Psoas muscle (tissue), 8 donors: ENCODE data around the gene COPS9. TPM values are rescaled to one million over a fixed set of nuclear protein-coding genes. Genes with fewer than 3 reads are reported as not detected.

Experiments used
- ATAC-seq, 4 donors: fragments of 200-7000 bp; cut with Tn5 transposase; one replicate each; pipeline ENCODE4 v1.9.1; 2020; ENCODE audit warnings: moderate library complexity in 3 of 4, mild to moderate bottlenecking in 2 of 4
- DNase-seq, 2 donors: peaks; one replicate each; pipeline ENCODE4 v3.0.0-alpha.2; 2020
- H3K27ac ChIP-seq: fragments of 200-600 bp; one replicate; pipeline ENCODE4 v1.8.0; 2022
- H3K27me3 ChIP-seq, 3 donors: fragments of 200-600 bp in 1 of 3; one replicate each; pipeline versions ENCODE4 v1.6.1 to v1.8.0; 2013 to 2022; ENCODE audit warnings: low read length in 2 of 3, mild to moderate bottlenecking in 2 of 3, moderate library complexity in 1 of 3; ENCODE audit not compliant: insufficient read depth in 3 of 3
- H3K36me3 ChIP-seq, 2 donors: fragments of 200-600 bp in 1 of 2; one replicate each; pipeline versions ENCODE4 v1.6.1 to v1.8.0; 2013 to 2022; ENCODE audit warnings: low read depth in 1 of 2, mild to moderate bottlenecking in 1 of 2, moderate library complexity in 1 of 2; ENCODE audit not compliant: insufficient read depth in 1 of 2
- H3K4me1 ChIP-seq: fragments of 200-600 bp; one replicate; pipeline ENCODE4 v1.8.0; 2022
- H3K4me3 ChIP-seq: fragments of 200-600 bp; one replicate; pipeline ENCODE4 v1.8.0; 2022; ENCODE audit warnings: mild to moderate bottlenecking
- H3K9me3 ChIP-seq: fragments of 200-600 bp; one replicate; pipeline ENCODE4 v1.8.0; 2022
- WGBS, 3 donors: extraction: QIAGEN DNeasy Blood & Tissue Kit; methylation state at CpG; one replicate each; pipeline versions ENCODE4 v1.1.6 to v1.1.7; 2013; 5-methylcytosine and 5-hydroxymethylcytosine counted together
- intact Hi-C, 2 donors: fragments of 100-400 bp; cut with DNase I; formaldehyde crosslinking; loops; one replicate each; pipeline versions ENCODE4 v1.11.0 to v1.14.2; 2022
- polyA plus RNA-seq, 3 donors: library from polyadenylated mRNA; stranded (reverse); fragments of 200-250 nt; gene quantifications; one replicate each; pipeline ENCODE4 v1.2.3, GENCODE V29; 2013
- total RNA-seq, 4 donors: library from RNA; stranded (reverse); fragmentation: NEBNext Ultra II Directional in 2 of 4; extraction: Animal tissue kit (Norgen Biotek cat#: 25700) in 2 of 4; gene quantifications; one replicate each; pipeline versions ENCODE4 v1.2.1 to v1.2.4, GENCODE V29; 2021 to 2023
- TF ChIP-seq, protein P1 (sequence below): fragments of 200-600 bp; IDR thresholded peaks from one replicate; pipeline ENCODE4 v1.8.0; 2022; ENCODE audit warnings: antibody characterized with exemption
- donor health status: healthy with polysubstance abuse.
- donor health status: DM: no; HTN: no; CAD: no; lungs with moderate emphysema.
- donor health status: Bipolar disorder and iron deficiency.
- donor health status: healthy.
- donor health status: DM: yes; HTN: yes; CAD: no.
- donor health status: DM: no; HTN: no; CAD: no.
- donor health status: DM: no; HTN: no; CAD: no.
- donor health status: DM: yes; HTN: yes; CAD: no.

COPS9 gene
- total and polyA plus RNA-seq, 7 donors: 136 to 597 (median 214) TPM

DNA sequence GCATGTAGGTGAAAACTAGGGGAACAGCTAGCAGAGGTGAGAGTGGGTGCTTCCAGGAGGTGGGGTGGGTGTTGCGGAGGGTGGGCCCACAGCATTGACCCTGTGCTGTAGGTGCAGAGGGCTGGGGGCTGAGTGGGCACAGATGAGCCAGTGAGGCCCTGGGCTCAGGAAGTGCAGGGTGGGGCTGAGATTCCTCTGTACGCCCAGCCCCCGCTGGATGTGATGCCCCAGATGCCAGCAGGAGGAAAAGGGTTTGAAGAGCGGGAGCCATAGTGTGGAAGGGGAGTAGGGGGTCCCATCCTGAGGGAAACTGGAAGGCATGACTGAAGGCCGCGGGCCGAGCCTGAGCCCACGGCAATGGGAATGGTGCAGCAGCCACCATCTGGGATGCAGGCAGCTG, 18.5 kb upstream of the COPS9 start:
- H3K9me3 ChIP-seq: no peaks in the 10 kb centered on the region
- peak; percentile 2 to 30 for DNase-seq
- TF ChIP-seq, protein P1, sequence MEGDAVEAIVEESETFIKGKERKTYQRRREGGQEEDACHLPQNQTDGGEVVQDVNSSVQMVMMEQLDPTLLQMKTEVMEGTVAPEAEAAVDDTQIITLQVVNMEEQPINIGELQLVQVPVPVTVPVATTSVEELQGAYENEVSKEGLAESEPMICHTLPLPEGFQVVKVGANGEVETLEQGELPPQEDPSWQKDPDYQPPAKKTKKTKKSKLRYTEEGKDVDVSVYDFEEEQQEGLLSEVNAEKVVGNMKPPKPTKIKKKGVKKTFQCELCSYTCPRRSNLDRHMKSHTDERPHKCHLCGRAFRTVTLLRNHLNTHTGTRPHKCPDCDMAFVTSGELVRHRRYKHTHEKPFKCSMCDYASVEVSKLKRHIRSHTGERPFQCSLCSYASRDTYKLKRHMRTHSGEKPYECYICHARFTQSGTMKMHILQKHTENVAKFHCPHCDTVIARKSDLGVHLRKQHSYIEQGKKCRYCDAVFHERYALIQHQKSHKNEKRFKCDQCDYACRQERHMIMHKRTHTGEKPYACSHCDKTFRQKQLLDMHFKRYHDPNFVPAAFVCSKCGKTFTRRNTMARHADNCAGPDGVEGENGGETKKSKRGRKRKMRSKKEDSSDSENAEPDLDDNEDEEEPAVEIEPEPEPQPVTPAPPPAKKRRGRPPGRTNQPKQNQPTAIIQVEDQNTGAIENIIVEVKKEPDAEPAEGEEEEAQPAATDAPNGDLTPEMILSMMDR: no peak
- H3K36me3 ChIP-seq: no peaks in the 10 kb centered on the region
- ATAC-seq: no peak
- H3K27ac ChIP-seq: no peak overlapping the region
- intact Hi-C loops: loop anchor here in 1 of 2 donors (5.0 kb wide), 1 partner anchor 38 kb away; no protein-coding TSS in a partner anchor
- no peak overlapping the region for H3K4me3 ChIP-seq
- H3K4me1 ChIP-seq: no peaks in the 10 kb centered on the region
- H3K27me3 ChIP-seq: no peaks in the 10 kb centered on the region
- WGBS, 3 donors: 65 to 79% (median 76%) methylated on average over 7 to 8 of the region's 8 CpGs

DNA sequence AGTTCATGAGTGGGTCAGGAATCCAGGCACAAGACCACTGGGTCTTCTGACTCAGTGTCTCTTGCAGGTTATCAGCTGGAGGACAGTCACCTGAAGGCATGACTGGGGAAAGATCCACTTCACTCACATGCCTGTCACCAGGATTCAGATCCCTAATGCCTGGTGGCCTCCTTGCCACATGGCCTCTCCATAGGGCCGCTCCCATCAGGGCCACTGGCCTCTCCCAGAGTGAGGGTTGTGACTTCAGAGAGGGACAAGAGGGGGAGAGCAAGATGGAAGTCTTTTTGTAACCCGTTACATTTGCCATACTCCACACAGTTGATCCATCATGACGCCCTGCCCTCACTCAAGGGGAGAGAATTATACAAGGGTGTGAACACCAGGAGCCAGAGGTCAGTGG, 17.3 kb upstream of the COPS9 start:
- Histone ChIP-seq H3K4me3 (no peak overlapping the region), H3K36me3 (no peaks in the 10 kb centered on the region), H3K9me3 (no peaks in the 10 kb centered on the region), H3K27ac (no peak overlapping the region), H3K27me3 (no peaks in the 10 kb centered on the region), H3K4me1 (no peaks in the 10 kb centered on the region)
- peak; percentile 1 to 10 for DNase-seq
- WGBS, 3 donors: 81 to 94% (median 86%) methylated on average over 3 of the region's 3 CpGs
- ATAC-seq: no peak
- TF ChIP-seq, protein P1: no peak
- intact Hi-C loops: loop anchor here in 1 of 2 donors (5.0 kb wide), 1 partner anchor 39 kb away; no protein-coding TSS in a partner anchor

DNA sequence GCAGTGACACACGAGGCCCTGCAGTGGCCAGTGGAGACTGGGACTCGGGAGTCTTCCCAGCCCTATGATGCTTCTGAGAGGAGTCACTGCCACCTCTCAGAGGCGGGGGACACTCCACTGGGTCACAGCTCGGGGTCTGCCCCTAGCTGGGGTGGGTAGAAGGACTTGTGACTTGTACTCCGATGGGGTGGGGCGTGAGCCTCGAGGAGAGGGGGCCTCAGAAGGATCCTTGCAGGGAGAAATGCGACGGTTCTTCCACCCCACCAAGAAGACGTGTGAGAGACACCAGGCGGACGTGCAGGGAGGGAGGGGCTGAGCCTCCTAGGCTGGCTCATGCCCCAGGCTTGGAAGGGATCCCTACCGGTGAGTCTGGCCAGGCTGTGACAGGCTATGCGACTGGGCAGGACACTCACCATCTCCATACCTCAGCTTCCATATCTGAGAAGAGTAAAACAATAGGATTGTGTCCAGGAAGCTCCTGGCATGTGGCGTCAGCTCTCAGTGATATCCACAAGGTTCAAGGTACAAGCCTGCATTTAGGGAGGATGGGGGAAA, 15.4 kb upstream of the COPS9 start:
- peak; percentile 54 to 89 (median 82) for ATAC-seq
- Histone ChIP-seq H3K4me3 (no peak overlapping the region), H3K36me3 (no peaks in the 10 kb centered on the region), H3K27me3 (no peaks in the 10 kb centered on the region), H3K27ac (no peak overlapping the region), H3K9me3 (no peaks in the 10 kb centered on the region), H3K4me1 (no peaks in the 10 kb centered on the region)
- WGBS, 3 donors: 43 to 52% (median 45%) methylated on average over 15 of the region's 15 CpGs
- TF ChIP-seq, protein P1: no peak
- peak in 1 of 2 donors; percentile 11 for DNase-seq
- intact Hi-C loops: loop anchor here in 1 of 2 donors (5.0 kb wide), 1 partner anchor 41 kb away; no protein-coding TSS in a partner anchor

DNA sequence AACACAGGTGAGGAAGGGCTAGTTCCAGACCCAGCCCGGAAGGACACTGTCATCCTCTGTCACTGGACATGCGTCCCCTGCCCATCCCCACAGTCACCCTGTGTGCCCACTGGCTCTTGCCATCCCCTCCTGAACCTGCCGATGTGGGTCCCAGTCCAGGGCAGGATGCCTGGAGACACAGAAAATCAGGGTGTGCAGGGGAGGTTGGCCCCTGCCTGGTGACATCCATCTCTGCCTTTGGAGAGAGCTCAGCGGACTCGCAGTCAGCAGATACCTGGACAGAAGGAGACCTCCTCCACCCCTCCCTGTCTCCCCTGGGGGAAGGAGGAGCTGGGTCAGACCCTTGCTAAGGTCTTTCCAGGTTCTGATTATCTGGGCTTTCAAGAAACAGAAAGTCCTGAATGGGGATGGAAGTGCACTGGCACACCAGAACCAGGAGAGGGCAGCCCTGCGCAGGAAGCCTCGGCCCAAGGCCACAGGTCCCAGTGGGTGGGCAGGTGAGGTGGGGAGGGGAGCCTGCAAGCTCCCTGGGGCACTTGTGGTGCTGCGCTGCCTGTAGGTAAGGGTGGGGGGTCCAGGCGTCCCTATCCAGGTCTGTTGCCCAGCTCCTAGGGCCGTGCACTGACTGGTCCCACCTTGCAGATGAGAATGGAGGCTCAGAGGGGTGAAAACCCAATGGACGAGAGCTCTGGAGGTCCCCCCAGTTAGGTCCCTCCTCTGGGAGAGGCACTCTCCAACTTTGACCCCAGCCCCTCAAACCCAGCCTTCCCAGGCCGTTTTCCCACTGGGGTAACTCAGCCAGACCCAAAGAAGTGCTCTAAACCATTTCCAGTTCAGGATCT, 14.1 kb upstream of the COPS9 start:
- no peaks in the 10 kb centered on the region for H3K27me3 ChIP-seq
- H3K27ac ChIP-seq: no peak overlapping the region
- H3K9me3 ChIP-seq: no peaks in the 10 kb centered on the region
- H3K4me3 ChIP-seq: no peak overlapping the region
- ATAC-seq: peak; percentile 56 to 75 (median 69)
- DNase-seq: peak in 1 of 2 donors; percentile 24
- no peaks in the 10 kb centered on the region for H3K4me1 ChIP-seq
- TF ChIP-seq, protein P1: peak; percentile 64
- intact Hi-C loops: loop anchor here in 1 of 2 donors (1.0 to 10.0 kb wide), 3 partner anchors 42 to 287 kb away; no protein-coding TSS in a partner anchor
- WGBS, 3 donors: 38 to 42% (median 39%) methylated on average over 12 of the region's 12 CpGs
- H3K36me3 ChIP-seq: no peaks in the 10 kb centered on the region
